Fibroblast of peridontal ligament (primary cell): ENCODE measurements around the gene PTPRN2.
"Not testable (repeated sequence)": the region's sequence is repeated elsewhere in the genome, so short reads cannot be mapped to it uniquely, and the experiment has no call there.

Experiments used
- DNase-seq: peaks from one replicate; pipeline ENCODE4 v3.0.0-alpha.2; 2010; ENCODE audit errors: extremely low read depth

The PTPRN2 gene

DNA sequence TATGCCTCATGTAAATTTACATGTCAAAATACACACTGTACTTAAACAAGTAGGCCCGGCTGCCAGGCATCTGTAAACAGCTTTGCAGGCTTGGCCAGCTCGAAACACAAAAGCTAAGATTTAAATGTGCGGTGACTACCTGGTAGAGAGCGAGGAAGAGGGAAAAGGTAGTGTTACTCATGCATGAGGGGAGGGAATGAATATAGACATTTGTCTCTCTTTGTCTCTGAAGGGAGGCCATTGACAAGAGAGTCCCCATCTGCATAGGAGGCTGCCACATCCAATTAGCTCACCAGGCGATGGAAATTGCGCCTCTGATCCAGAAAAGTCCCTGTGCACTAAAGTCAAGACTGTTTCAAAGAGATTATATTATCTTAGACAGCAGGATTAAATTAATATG, 535.8 kb downstream of the PTPRN2 start:
- no peak for DNase-seq

GRCh38 chr7:158050978-158051651, 536.5 kb downstream of the PTPRN2 start:
- DNase-seq, result no peak

- DNase-seq, result no peak
These were observed 537.1 kb downstream of the PTPRN2 start for GRCh38 chr7:158050441-158050977.

DNA sequence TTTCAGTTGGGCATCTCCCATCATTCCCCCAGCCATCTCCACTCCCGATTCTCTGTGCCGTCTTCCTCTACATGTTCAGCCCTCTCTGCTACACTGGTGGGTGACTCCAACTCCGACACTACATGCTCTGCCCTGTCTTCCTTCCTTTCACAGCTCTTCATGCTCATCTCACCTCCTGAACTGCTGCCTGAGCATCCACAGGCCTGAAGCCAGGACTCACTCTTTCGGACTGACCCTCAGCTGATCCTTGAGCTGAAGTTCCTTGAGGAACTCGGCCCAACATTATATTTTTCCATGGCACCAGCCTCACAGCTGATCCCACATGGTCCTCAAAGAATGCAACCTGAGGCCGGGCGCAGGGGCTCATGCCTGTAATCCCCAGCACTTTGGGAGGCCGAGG, 538.4 kb downstream of the PTPRN2 start:
- no peak for DNase-seq

DNA sequence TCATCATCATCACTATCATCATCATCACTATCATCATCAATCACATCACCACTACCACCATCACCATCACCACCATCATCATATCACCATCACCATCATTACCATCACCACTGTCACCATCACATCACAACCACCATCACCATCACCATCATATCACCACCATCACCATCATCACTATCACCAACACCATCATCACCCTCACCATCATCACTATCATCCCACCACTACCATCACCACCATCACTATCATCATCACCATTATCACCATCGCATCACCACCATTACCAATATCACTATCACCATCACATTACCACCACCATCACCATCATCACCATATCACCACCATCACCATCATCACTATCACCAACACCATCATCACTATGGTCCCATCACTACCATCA, 539.1 kb downstream of the PTPRN2 start:
- no peak for DNase-seq

DNA sequence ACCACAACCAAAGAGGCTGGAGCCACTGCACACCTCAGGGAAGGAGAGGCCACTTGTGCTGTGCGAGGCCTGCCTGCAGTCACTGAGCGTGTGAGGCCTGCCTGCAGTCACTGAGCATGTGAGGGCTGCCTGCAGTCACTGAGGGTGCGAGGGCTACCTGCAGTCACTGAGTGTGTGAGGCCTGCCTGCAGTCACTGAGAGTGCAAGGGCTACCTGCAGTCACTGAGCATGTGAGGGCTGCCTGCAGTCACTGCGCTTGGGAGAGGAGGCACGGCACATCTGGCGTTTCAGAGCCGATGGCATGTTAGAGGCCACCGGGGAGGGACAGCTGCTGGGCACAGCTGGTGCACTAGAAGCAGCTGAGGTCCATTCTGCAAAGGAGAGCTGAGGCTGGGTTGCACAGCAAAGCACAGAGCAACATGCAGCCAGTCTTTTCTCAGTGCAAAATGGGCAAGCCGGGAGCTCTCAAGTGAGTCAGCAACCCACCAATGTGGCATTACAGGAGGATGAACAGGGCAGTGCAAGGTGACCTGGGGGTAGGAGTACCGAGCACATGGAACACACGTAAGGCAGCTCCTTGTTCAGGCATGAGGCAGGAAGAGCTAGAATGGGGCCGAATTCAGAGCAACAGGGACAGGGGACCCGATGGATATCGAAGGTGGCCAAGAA, 540.1 kb downstream of the PTPRN2 start:
- DNase-seq, result no peak

DNA sequence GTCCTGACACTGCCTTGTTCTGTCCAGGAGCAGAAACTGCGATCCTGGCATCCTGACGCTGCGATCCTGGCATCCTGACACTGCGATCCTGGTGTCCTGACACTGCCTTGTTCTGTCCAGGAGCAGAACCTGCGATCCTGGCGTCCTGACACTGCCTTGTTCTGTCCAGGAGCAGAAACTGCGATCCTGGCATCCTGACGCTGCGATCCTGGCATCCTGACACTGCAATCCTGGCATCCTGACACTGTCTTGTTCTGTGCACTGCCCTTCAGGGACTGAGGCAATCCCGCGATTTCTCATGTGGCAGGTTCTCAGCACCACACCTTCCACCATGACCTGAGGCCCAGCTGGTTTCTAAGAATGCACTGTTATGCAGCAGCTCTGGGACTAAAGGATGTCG, 541.4 kb downstream of the PTPRN2 start:
- not testable (repeated sequence) for DNase-seq

GRCh38 chr7:158044482-158044823, 543.2 kb downstream of the PTPRN2 start:
- DNase-seq, result no peak

- no peak for DNase-seq
These were observed 543.8 kb downstream of the PTPRN2 start for GRCh38 chr7:158043551-158044481.

DNA sequence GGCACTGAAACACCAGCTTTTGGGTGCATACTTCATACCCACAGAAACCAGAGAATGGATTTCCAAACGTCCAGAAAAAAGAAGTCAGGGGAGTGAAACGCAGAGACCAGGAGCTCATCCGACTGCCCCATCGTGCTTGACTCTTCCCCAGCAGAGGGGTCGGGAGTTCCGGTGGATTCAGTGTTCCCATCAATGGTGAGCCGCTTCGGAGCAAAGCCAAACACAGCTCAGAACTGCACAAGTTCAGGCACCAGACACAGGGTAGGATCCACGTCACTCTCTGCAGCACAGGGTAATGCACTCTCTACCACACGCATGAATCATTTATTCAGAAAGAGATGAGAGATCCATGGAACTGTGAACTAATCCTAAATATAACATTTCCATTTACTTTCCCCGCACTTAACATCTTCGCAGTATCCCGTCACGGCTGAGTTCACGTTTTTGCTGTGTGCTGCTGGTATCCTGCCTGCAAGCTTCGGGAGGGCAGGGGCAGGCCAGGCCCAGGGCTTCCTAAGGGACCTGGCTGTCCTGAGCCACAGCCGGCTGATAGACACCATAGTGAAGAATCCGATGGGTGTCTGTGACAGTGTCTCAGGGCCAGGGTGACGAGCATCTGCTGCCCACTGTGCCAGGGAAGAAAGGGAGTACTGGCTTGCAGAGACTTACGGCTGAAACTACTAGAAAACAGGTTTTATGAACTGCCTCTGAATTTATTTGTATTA, 545.3 kb downstream of the PTPRN2 start:
- DNase-seq, result no peak

DNA sequence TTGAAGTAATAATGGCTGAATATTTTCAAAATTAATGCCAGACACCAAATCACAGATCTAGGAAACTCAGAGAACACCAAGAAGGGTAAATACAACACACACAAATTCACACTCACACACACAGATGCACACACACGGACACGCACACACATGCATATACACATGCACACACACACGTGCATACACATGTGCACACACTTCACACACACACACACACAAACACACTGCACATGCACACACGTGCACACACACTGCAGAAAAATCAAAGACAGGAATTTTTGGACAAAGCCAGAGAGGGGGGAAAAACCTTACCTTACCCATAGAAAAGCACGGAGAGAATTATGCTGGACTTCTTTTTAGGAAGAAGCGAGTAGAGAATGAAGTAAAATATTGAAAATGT, 547.4 kb downstream of the PTPRN2 start:
- no peak for DNase-seq

- no peak for DNase-seq
These were observed 548.4 kb downstream of the PTPRN2 start for GRCh38 chr7:158039270-158039669.

DNA sequence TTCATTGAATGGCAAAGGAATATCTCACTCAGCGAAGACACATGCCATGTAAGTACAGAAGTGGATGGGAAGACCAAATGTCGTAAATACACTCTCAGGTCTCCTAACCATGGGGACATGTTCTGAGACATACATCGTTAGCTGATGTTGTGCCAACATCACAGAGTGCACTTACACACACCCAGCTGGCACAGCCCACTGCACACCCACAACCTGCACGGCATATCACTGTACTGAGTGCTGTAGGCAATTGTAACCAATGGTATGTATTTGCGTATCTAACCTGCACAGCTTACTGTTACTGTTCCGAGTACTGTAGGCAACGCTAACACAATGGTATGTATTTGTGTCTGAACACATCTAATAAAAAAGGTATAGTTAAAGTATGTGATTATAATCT, 550.4 kb downstream of the PTPRN2 start:
- DNase-seq, result no peak

DNA sequence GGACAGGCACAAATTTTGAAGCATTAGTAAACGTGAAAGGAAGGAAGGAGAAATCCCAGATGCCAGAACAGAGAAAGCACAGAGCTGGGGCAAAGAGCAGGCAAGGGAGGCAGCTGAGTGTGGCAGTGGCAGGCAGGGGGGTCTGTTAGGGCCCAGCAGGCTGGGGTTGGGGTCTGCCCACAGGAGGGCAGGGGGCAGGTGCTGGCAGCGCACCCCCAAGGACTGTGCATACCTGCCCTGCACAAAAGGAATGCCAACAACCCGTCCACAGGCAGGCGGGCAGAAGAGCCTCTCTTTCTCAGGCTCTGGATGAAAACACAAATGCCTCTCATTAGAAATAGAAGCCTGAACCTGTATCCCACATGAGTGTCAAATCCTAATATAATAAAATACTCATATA, 552.3 kb downstream of the PTPRN2 start:
- no peak for DNase-seq

GRCh38 chr7:158034571-158034970, 553.1 kb downstream of the PTPRN2 start:
- no peak for DNase-seq

DNA sequence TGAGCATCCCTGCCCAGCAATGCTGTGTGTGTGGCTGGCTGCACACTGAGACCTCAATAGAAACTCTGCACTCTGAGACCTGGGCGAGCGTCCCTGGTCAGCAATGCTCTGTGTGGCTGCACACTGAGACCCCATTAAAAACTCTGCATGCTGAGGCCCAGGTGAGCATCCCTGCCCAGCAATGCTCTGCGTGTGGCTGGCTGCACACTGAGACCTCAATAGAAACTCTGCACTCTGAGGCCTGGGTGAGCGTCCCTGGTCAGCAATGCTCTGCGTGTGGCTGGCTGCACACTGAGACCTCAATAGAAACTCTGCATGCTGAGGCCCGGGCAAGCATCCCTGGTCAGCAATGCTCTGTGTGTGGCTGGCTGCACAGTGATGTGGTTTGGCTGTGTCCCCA, 553.7 kb downstream of the PTPRN2 start:
- DNase-seq, result not testable (repeated sequence)

DNA sequence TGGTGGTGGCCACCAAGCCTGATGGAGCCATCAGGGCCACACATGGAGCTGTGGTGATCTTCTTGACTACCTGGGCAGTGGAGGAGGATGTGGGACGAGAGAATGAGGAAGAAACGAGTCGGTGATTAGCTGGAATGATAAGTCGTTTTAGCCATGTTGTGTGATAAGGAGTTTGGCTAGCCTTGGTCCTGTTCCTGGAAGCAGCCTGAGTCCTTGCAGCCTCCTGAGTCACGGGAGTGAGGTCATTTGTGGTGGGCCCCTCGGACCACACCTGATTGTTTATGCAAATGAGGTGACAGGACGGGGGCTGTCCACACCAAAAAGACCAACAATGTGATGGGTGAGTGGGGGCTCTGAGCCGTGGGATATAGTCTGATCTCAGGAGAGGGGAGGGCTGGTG, 554.4 kb downstream of the PTPRN2 start:
- DNase-seq, result no peak

GRCh38 chr7:158032561-158033115, 555.0 kb downstream of the PTPRN2 start:
- DNase-seq, result no peak

DNA sequence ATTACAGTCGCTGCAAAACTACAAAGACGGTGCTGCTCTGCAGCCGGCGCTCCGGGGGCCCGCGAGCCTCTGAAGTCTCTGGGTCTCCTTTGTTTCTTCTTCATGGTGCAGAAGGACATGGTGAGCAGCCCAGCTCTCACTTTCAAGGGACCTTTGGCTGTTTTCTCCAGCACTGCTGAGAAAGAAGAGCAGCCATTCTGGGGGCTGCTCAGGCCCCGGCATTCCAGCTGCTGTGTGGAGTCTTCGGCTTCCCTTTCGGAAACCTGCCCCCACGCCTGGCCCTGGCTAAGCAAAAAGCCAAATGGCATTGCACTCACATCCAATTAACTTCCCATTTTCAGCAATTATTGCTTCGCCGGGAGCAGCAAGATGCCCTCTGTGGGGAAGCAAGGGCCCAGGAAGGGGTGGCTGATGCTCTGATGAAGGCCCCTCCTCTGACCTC, 555.7 kb downstream of the PTPRN2 start:
- no peak for DNase-seq

GRCh38 chr7:158030566-158030965, 557.1 kb downstream of the PTPRN2 start:
- no peak for DNase-seq

GRCh38 chr7:158030071-158030470, 557.6 kb downstream of the PTPRN2 start:
- DNase-seq, result no peak
